ENCODE results near the gene PPP5C. TPM values are rescaled to one million over a fixed set of nuclear protein-coding genes. Genes with fewer than 3 reads are reported as not detected.

The PPP5C gene
- total RNA-seq, 4 donors from 2014 or later = 26.1 to 92.3 (median 62.5) TPM

- Histone ChIP-seq H3K9me3 (no peaks in the 10 kb centered on the region), H3K27ac (no peak overlapping the region), H3K4me1 (no peaks in the 10 kb centered on the region), H3K4me3 (no peak overlapping the region), H3K27me3 (no peaks in the 10 kb centered on the region), H3K36me3 (no peaks in the 10 kb centered on the region)
- no peak for DNase-seq
- TF ChIP-seq CTCF (IDR thresholded peaks at IDR 0.05) (no peak), POLR2A (IDR thresholded peaks at IDR 0.05) (no peak)
- intact Hi-C loops (cut with DNase I; ENCODE audit: low total_unique reads) = no loop called here
Observed at GRCh38 chr19:46385636-46386035, 38.7 kb downstream of the PPP5C start.

GRCh38 chr19:46386151-46386550 is 39.3 kb downstream of the PPP5C start:
- no peak overlapping the region for H3K27ac ChIP-seq
- H3K9me3 ChIP-seq = no peaks in the 10 kb centered on the region
- H3K27me3 ChIP-seq = no peaks in the 10 kb centered on the region
- H3K4me1 ChIP-seq = no peaks in the 10 kb centered on the region
- no peak for DNase-seq
- no peak overlapping the region for H3K4me3 ChIP-seq
- no peak for TF ChIP-seq CTCF (IDR thresholded peaks at IDR 0.05)
- TF ChIP-seq POLR2A (IDR thresholded peaks at IDR 0.05) = no peak
- intact Hi-C loops (cut with DNase I; ENCODE audit: low total_unique reads) = no loop called here
- H3K36me3 ChIP-seq = no peaks in the 10 kb centered on the region

- TF ChIP-seq POLR2A (IDR thresholded peaks at IDR 0.05) = no peak
- TF ChIP-seq CTCF (IDR thresholded peaks at IDR 0.05) = no peak
- no peak overlapping the region for H3K27ac ChIP-seq
- no peaks in the 10 kb centered on the region for H3K36me3 ChIP-seq
- H3K27me3 ChIP-seq = no peaks in the 10 kb centered on the region
- H3K4me3 ChIP-seq = no peak overlapping the region
- intact Hi-C loops (cut with DNase I; ENCODE audit: low total_unique reads) = no loop called here
- no peaks in the 10 kb centered on the region for H3K9me3 ChIP-seq
- no peak for DNase-seq
- H3K4me1 ChIP-seq = no peaks in the 10 kb centered on the region
Observed at GRCh38 chr19:46386996-46387712, 40.3 kb downstream of the PPP5C start.

GRCh38 chr19:46387713-46388130 is 40.8 kb downstream of the PPP5C start:
- no peak overlapping the region for H3K27ac ChIP-seq
- DNase-seq = no peak
- no peaks in the 10 kb centered on the region for H3K4me1 ChIP-seq
- H3K36me3 ChIP-seq = no peaks in the 10 kb centered on the region
- intact Hi-C loops (cut with DNase I; ENCODE audit: low total_unique reads) = no loop called here
- H3K9me3 ChIP-seq = no peaks in the 10 kb centered on the region
- H3K27me3 ChIP-seq = no peaks in the 10 kb centered on the region
- no peak for TF ChIP-seq POLR2A (IDR thresholded peaks at IDR 0.05)
- no peak for TF ChIP-seq CTCF (IDR thresholded peaks at IDR 0.05)
- H3K4me3 ChIP-seq = no peak overlapping the region

- no peak for DNase-seq
- no peak overlapping the region for H3K4me3 ChIP-seq
Observed at GRCh38 chr19:46388311-46389095, 41.6 kb downstream of the PPP5C start.

More at GRCh38 chr19:46388311-46389095, 41.6 kb downstream of the PPP5C start:
- Histone ChIP-seq H3K27ac (no peak overlapping the region), H3K4me1 (no peaks in the 10 kb centered on the region), H3K9me3 (no peaks in the 10 kb centered on the region), H3K36me3 (no peaks in the 10 kb centered on the region), H3K27me3 (no peaks in the 10 kb centered on the region)
- intact Hi-C loops (cut with DNase I; ENCODE audit: low total_unique reads) = no loop called here
- TF ChIP-seq CTCF (IDR thresholded peaks at IDR 0.05) (no peak), POLR2A (IDR thresholded peaks at IDR 0.05) (no peak)

Measured in uterus (tissue), 4 donors.